ENCODE results near the gene ZNF791.
A peak's percentile ranks its signal among the peaks of the same experiment; 100 is the strongest.
"Not testable (repeated sequence)": the region's sequence is repeated elsewhere in the genome, so short reads cannot be mapped to it uniquely, and the experiment has no call there.

The ZNF791 gene

GRCh38 chr19:12610540-12611360 is at the start of gene ZNF791, which contains the start of gene ZNF490:
ZNF791 (plus strand) TSS chr19:12610920; CDS start chr19:12611080, 160 bp downstream.
ZNF490 (minus strand) TSS chr19:12610813; CDS start chr19:12610680, 133 bp downstream.
- DNase-seq (ENCODE audit: low read depth in 2 of 2): peak; percentile 87 to 95

- DNase-seq (ENCODE audit: low read depth in 2 of 2): peak; percentile 66 to 74
These were observed 46.6 kb upstream of the ZNF791 start for GRCh38 chr19:12564016-12564664.

- not testable (repeated sequence) for DNase-seq (ENCODE audit: low read depth in 2 of 2)
These were observed 44.3 kb upstream of the ZNF791 start for GRCh38 chr19:12566380-12566779.

- no peak for DNase-seq (ENCODE audit: low read depth in 2 of 2)
These were observed 42.8 kb upstream of the ZNF791 start for GRCh38 chr19:12567951-12568350.

DNA sequence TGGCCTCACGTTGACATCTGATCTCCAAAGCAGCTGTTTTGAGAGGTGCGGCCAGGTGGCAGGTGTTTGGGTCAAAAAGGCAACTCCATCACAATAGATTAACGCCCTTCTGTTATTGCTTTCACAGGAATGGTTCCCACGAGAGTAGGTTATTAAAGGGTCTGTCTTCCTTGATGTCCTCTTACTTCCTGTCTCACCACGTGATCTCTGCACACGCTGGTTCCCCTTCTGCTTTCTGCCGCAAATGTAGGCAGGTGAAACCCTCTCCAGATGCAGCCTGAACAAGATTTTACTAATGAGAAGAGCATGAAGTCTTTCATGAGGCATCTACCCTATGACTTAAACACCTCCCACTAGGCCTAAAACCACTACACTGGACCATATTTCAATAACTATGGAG is 36.7 kb upstream of the ZNF791 start:
- no peak for DNase-seq (ENCODE audit: low read depth in 2 of 2)

- DNase-seq (ENCODE audit: low read depth in 2 of 2): no peak
These were observed 32.1 kb upstream of the ZNF791 start for GRCh38 chr19:12578641-12579040.

GRCh38 chr19:12580180-12580694 is 30.5 kb upstream of the ZNF791 start:
- no peak for DNase-seq (ENCODE audit: low read depth in 2 of 2)

- no peak for DNase-seq (ENCODE audit: low read depth in 2 of 2)
These were observed 29.6 kb upstream of the ZNF791 start for GRCh38 chr19:12581100-12581499.

DNA sequence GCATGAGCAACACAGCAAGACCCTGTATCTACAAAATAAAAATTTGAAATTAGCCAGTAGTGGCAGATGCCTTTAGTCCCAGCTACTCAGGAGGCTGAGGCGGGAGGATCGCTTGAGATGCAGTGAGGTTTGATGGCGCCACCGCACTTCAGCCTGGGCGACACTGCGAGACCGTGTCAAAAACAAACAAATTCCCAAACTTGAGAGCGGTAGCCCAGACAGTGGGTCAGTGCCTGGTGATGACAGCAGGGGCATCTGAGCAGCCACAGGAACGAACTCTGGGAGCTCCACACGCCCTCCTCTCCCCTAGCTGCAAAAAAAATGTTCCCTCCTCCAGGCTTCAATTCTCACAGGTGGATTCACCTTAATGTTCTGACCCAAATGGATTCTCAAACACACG is 14.2 kb upstream of the ZNF791 start:
- no peak for DNase-seq (ENCODE audit: low read depth in 2 of 2)

DNA sequence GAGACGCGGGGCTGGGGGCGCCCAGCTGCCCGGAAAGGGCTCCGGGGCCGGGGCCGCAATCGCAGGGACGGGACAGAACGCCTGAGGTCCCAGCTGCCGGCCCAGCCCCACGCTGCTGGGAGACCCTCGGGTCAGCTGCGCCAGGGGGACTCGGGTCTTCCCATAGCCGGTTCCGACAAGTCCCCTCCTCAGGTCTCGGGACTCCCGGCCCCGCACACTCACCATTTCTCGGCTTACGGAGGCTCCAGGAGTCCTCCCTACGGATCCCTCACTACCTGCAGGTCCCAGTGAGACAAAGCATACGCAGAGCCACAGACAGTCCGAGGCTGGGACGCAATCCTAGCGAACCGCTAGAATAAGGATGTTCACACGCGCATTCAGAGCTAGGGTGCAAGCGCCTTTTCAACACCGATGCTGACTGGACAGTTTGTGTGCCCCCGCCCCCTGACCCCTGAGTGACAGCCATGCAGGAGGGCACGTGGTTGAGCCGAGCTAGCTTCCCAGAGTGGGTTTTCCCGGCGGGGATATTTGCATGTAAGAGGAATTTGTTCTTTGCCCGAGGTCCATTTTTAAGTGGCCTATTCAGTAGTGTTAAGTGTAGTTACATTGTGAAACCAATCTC is 13.7 kb upstream of the ZNF791 start:
- no peak for DNase-seq (ENCODE audit: low read depth in 2 of 2)

DNA sequence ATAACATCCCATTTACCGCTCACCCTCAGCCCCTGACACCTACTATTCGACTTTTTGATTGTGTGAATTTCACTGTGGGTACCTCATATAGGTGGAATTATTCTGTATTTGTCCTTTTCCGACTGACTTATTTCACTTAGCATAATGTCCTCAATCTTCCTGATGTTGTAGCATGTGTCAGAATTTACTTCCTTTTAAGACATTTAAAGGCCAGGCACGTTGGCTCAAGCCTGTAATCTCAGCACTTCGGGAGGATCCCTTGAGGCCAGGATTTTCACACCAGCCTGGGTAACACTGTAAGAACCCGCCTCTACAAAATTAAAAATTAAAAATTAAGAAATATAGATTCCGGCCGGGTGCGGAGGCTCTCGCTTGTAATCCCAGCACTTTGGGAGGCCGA is 13.1 kb upstream of the ZNF791 start:
- no peak for DNase-seq (ENCODE audit: low read depth in 2 of 2)

DNA sequence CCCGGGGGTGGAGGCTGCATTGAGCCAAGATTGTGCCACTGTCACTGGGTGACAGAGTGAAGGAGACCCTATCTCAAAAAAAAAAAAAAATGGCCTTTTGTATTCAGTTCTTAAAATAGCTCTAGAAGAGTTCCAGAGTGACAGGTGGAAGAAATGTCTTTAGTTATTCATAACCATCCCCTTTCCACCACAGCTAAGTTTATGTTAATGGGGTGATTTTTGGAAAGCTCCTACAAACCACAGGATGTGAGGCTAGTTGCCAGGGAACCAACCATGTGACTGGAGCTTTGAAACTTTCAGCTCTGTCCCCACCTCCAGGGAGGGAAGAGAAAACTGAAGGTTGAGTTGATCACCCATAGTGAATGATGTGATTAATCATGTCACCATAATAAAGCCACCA is 7.0 kb upstream of the ZNF791 start:
- DNase-seq (ENCODE audit: low read depth in 2 of 2): no peak

- no peak for DNase-seq (ENCODE audit: low read depth in 2 of 2)
These were observed 3.9 kb upstream of the ZNF791 start for GRCh38 chr19:12606796-12607195.

DNA sequence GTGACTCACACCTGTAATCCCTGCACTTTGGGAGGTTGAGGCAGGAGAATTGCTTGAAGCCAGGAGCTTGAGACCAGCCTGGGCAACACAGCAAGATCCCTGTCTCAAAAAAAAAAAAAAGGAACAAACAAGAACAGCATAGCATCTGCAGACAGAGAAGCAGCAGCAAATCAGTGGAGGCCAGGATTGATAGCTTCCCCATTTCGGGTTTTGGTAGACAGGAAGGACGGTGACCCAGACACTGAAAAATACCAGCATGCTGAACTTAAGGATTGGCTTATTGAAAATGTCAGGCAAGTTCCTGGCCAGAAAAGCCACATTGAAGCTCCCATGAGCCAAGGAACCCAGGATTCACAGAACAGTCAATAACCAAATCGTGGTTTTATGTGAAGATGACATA is 3.1 kb upstream of the ZNF791 start:
- no peak for DNase-seq (ENCODE audit: low read depth in 2 of 2)

- DNase-seq (ENCODE audit: low read depth in 2 of 2): no peak
These were observed 610 bp downstream of the ZNF791 start for GRCh38 chr19:12611361-12611699.

DNA sequence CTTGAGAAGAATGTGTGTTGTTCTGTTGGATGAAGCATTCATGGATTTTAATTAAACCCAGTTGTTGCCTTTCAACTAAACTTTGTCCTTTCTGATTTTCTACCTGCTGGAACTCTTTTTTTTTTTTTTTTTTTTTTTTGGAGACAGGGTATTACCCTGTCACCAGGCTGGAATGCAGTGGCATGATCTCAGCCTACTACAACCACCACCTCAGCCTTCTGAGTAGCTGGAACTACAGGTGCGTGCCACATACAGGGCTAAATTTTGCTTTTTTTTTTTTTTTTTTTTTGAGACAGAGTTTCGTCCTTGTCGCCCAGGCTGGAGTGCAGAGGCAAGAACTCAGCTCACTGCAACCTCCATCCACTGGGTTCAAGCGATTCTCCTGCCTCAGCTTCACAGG is 6.9 kb downstream of the ZNF791 start:
- no peak for DNase-seq (ENCODE audit: low read depth in 2 of 2)

GRCh38 chr19:12621253-12622024 is 10.7 kb downstream of the ZNF791 start:
- DNase-seq (ENCODE audit: low read depth in 2 of 2): not testable (repeated sequence)

- DNase-seq (ENCODE audit: low read depth in 2 of 2): no peak
These were observed 12.8 kb downstream of the ZNF791 start for GRCh38 chr19:12623361-12624031.

DNA sequence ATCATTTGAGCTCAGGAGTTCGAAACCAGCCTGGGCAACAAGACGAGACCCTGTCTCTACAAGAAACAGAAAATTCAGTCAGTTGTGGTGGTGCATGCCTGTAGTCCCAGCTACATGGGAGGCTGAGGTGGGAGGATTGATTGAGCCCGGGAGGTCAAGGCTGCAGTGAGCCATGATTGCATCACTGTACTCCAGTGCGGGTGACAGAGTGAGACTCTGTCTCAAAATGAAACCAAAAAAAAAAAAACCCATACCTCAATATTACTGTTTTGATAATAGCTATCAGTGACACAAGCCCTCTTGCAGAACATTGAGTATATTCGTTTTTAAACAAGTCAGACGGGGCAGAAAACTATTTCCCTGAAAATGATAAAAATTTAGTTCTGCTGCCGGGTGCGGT is 16.2 kb downstream of the ZNF791 start:
- DNase-seq (ENCODE audit: low read depth in 2 of 2): no peak

- DNase-seq (ENCODE audit: low read depth in 2 of 2): no peak
These were observed 17.6 kb downstream of the ZNF791 start for GRCh38 chr19:12628040-12629022.

All from stimulated activated CD8-positive, alpha-beta memory T cell treated with anti-CD3 and anti-CD28 coated beads, Interleukin-15, amount 100 ng/mL, for 4 hours (primary cell).